HuH-7.5 (cell line): Measurements from ENCODE around the gene PCID2.

Experiments
- DNase-seq: peaks from one replicate; pipeline ENCODE4 v3.0.0; 2011; ENCODE audit warnings: low spot score

The PCID2 gene

DNA sequence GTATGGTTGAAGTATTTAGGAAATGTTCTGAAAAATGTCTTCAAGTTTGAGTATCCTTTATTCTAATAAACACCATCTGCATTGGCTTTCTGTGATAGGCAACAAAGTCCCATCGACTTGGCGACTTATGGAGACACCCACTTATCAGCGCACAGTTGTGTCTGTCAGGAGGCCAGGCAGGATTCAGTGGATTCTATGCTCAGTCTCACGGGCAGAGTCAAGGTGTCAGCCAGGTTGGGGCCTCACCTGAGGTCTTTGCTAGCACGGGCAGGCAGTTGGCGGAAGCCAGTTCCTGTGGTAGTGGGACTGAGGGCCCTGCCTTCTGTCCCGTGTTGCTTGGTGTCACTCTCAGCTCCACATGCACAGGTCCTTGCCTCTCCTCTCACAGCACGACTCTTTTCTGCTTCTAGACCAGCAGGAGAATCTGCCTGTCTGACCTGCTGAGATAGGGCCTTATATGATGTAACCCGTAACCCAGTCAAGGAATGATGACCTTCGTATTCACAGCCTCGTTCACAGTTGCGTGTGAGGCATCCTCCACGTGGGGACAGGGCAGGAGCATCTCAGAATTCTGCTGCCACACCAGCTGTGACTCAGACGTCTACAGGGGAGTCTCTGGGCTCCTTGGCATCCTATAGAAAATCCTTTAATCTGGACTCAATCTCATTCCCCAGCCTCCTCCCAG lies 10.9 kb upstream of the PCID2 start:
- DNase-seq: no peak

DNA sequence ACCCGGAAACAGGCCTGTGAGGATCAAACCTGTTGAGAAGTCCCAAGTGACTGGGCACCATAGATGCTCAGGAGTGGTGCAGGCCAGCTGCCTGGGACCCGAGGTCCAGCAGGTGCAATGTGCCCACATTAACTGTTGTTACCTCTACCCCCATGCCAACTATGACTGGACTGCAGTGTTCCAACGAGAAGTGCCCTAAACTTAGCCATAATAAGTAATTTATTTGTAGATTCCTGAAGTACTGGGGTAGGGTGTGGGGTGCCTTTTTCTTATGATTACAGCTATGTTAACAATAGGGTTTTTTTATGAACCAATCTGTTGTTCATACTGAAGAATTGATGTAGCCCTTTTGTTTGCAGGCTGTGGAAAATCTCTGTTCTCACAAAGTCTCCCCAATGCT lies 10.1 kb upstream of the PCID2 start:
- DNase-seq: no peak

DNA sequence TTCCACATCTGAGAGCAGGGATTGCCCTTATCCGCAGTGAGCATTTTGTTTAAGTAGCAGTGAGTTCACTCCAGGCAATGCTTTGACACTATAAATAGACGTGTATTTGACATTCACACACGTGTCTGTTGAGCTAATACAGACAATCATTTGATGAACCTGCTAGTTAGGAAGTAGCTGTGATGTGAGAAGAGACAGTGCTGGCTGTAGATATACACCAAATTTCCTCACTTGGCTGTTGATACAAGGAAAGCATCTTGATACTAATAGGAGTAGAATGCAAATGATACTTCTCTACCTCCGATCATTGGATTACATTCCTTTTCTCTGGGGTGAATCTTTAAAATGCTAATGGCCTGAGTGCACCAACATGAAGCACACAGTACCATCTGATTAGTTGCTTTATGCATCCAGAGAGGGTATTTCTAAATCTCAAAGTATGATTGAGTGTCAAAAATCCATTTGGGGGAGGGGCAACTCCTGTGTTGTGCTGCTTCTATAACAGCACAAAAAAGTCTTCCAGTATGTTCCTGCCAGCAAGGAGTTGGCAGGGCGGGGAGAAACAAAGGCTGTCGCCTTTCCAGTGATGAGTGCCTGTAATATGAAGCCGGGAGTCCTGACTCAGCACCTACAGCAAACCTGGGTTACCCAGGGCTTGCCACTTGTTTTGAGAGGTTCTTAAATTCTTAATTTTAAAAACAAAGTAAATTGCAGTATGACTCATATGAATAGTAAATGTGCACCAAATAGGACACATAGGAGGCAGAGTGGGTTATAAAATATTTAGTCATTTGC lies 8.0 kb upstream of the PCID2 start:
- DNase-seq: no peak

DNA sequence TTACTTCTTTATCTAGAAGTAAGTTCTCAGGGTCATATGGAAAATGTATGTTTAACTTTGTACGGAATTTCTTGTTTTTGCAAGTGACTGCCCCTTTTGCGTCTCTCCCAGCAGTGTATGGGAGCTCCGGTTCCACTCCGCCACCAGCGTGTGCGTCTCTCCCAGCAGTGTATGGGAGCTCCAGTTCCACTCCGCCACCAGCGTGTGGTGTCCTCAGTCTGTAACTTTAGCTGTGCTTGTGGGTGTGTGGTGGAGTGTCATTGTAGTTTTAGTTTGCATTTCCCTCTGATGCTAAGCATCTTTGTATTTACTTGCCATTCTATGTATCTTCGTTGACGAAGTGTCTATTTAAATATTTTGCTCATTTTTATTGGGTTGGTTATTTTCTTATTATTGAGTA lies 3.3 kb upstream of the PCID2 start:
- DNase-seq: no peak

DNA sequence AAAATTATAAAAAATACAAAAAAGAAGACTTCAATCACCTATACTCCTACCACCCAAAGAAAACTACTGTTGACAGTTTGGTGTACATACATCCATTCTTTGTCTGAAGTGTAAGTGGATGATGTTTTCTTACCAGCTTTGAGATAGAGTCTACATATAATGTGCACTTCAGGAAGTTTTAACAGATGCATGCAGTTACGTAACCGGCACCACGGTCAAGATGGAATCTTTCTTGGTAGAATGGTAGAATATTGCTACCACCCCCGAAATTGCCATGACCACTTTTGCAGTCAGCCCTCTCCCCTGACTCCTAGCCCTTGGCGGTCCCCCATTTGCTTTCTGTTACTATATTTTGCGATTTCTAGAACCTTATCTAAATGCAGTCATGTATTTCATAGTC lies 2.4 kb upstream of the PCID2 start:
- DNase-seq: no peak

DNA sequence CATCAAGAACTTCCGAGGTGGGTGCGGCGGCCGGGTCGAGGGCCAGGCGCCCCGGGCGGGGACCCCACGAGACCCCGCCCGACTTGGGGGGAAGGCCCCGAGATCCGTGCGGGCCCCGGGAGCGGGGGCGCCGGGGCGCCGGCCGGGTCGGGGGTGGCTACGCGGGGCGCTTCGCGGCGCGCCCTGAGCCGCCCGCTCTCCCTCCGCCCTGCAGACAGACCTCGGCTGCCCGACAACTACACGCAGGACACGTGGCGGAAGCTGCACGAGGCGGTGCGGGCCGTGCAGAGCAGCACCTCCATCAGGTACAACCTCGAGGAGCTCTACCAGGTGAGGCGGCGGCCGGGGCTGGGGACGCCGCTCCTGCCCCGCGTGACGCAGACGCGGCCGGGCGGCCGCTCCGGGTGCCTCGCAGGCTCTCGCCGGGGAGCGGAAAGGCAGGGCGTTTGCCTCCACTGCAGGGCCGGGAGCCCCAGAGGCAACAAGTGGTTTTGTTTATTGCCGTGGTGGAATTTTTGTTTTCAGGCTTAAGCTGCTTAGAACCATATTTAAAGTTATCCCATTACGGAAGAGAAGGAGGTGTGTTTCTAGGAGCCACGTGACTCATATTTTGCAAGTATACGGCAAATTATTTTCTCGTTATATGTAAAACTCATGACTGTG lies 1.4 kb upstream of the PCID2 start:
- peak; percentile 26 for DNase-seq

DNA sequence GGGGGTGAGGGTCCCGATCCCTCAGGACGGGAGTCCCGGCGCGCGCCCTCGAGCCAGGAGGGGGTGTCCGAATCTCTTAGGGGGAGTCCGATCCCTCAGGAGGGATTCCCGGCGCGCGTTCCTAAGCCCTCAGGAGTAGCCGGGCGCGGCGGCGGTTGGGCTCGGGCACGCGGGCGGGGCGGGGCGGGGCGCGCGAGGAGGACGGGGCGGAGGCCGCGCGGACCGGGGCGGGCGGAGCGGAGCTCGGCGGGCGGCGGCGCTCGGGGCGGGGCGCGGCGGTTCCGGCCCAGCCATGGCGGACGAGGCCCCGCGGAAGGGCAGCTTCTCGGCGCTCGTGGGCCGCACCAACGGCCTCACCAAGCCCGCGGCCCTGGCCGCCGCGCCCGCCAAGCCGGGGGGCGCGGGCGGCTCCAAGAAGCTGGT lies 878 bp upstream of the PCID2 start, which contains the start of gene CUL4A:
TSS of gene CUL4A (plus strand) at position 278 of the 423 bp plus-strand sequence. CDS start at position 293, 15 bp downstream.
- DNase-seq: peak; percentile 45

DNA sequence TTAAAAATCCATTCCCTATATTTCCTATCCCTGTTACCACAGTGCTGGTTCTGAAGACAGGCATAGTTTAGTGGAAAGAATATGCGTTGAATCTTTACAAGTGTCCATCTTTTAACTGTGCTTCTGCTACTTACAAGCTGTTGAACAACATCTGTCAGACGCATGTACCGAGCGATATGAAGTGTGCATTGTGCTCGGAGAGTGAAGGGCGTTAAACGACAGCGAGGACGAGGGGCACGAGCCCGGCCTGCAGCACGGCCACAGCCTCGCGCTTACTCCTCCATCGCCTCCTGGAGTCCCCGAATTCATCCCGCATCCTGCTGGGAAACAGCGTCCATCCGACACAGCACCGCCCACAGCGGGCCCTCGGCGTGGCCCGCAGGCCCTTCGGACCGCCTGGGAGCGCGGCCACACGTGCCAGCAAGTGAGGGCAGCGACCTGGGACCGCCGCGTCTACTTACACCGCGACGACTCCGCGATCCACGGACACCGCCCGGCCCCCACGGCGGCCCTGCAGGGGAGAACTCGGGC lies 514 bp downstream of the PCID2 start:
- DNase-seq: no peak

DNA sequence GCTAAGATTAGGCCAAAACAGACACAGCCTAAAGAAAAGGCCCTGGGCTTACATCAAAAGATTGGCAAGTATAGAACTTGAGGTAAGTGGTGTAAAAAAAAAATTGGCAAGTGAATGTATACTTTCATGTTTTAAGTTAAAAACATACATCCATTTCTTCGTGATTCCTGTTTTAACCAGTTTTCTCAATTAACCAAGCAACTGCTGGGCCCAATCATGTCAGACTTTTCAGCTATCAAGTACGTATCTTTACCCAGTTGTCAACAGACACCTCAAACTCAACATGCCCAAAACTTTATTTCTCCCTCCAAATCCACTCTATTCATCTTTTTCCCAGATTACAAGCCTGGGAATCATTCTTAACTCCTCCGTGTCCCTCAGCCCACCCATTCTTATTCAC lies 1.0 kb downstream of the PCID2 start:
- no peak for DNase-seq

DNA sequence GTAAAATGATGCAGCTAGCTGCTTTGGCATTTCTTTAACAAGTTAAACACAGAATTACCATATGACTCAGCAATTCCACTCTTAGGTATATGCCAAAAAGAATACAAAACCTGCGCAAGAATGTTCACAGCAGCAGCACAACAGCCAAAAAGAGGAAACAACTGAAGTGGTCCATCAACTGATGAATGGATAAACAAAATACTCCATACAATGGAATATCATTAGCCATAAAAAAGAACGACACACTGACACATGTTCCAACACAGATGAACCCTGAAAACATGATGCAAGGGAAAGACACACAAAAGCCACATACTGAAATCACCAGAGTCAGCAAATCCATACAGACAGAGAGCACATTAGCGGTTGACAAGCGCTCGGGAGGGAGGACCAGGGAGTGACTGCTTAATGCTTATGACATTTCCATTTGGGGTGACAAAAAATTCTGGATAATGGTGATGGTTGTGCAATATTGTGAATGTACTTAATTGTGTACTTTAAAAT lies 3.0 kb downstream of the PCID2 start:
- DNase-seq: no peak

DNA sequence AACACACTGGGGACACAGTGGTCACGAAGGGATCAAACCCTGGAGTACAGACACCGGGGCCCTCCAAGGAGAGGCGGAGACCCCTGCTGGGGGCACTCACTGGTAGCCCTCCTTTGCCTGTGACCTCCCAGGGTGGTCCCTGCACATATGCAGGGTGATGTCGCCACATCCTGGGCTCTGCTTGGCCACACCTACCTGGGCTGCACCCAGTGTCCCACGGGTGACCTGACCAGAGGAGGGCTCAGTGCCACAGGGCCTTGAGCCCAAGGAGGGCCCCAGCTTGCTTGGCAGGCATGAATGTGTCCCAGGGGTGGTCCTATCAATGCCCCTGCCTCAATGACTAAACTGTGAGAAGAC lies 4.1 kb downstream of the PCID2 start:
- no peak for DNase-seq

DNA sequence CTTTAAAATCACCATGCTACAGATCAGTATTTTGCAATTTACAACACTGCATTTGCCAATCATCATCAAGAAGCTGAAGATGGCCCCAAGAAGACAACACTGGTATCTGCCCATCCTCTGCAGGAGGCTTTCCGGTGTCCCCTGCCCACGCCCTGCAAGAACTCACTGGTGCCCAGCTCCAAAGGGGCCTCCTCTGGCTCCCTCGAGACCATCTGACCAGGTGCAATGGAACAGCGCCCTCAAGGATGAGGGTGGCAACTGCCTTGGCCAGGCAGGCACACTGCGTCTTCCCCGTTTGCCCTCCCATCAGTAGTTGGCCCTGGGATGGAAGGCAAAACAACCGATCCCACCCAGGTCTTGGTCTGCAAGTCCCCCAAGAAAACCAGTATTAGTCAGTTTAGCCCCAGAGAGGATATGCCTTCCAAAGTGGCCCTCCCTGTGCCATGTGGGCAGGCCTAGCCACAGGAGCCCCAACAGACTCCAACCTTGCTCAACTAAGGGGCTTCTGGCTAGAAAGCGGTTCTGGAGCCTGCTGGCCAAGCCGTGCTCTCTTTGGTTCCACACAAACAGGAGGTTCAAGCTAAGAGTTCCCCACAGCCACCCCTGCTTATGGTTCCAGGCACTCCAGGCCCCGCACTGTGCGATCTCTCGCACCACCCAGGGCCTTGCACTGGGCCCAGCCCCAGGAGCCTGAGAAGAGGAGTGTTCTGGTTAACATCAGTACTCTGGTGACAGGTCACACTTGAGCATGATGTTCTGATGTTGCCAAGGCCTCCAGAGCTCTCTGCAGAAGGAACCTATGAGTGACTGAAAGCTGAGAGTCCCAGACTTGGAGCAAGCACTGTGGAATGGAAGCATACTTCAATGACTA lies 4.7 kb downstream of the PCID2 start:
- DNase-seq: no peak

DNA sequence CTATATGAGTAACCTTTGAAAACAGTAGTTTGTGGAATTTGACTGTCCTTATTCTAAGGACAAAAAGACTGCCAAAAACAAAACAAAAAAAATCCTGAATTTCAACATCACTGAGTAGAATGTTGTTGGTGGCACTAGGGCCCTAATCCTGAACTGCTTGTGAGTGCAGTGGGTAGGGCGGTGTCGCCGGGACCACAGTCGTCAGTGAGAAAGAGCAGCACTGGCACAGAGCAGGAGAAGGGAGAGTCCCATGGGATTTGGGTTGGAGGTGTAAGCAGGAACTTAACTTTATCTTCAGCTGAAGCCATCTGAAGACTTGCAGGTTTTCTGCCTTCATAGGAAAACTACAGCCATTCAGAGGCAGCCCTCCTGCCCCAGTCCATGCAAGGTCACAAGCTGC lies 5.6 kb downstream of the PCID2 start:
- DNase-seq: no peak

DNA sequence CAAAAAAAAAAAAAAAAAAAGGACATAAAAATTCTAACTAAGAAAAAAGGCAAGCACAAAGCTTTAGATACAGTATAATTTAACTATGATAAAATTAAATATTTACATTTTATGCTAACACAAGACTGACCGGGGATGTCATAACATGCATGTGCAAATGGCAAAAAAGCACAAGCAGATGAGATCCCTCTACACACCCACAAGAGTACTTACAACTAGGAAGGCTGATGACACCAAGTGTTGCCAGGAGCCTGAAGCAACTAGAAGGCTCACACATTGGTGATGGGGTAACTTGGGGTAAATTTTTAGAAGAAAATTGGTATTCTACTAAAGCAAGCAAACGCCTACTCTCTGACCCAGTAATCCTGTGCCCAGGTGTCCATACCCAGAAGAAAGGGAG lies 6.7 kb downstream of the PCID2 start:
- DNase-seq: no peak

DNA sequence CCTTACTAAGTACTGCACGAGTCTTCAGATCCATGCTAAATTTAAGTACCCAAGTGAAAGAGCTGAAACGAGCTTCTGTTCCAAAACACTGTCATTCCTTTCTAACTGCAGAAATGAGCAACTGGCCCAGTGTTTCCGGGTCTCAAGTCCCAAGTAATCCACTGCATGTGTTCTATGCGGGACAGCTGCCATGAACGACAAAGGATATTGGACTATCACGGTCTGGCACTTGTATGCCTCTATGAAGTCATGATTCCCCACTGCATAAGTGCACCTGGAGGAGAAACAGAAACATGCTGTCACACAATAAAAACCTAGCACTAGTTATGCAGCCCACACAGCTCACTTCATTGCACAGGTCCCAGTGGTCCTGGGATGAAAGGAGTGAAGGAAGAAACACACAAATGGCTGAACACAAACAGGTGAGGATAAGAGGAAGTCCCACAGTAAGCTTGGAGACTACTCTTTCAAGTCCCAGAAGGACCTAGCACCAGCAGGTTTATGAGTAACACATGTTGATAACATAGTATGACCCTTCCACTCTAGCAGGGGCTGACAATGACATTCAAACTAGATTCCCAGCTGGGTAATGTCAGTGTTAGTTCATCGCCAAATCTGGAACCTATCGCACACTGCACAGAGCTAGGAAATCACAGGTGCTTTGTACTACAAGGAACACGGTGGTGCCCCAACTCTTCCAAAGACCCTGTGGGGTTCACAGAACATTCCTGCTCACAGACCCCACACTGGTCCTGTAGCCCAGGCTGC lies 11.3 kb downstream of the PCID2 start:
- DNase-seq: no peak

DNA sequence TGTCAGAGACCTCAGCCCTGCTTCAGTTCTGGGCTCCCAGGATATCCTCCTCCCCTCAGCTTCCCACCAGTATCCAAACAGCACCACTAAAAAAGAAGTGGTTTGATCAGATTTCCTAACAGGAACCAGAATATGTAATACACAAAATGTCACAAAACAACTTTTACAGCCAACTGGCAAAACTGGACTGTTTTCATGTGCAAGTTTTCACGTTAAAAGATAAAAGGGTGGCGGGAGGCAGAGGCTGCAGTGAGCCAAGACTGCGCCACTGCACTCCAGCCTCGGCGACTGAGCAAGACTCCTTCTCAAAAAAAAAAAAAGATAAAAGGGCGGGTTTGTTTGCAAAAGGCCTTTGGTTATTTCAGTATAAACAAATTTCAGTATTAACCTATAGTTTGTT lies 13.1 kb downstream of the PCID2 start:
- no peak for DNase-seq

DNA sequence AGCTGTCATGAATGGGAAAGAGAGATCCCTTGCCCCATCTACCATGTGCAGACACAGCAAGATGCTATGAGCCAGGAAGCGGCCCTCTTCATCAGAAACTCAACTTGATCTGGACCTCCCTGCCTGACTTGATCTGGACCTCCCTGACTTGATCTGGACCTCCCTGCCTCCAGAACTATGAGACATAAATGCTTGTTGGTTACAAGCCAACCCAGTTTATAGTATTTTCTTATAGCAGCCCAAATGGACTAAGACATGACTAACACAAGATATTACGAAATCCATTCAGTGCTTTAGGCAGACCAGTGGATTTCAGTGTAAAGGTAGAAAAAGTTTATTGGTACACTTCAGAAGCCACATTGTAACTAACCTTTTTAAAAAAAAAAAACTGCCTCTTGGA lies 15.6 kb downstream of the PCID2 start:
- DNase-seq: no peak

DNA sequence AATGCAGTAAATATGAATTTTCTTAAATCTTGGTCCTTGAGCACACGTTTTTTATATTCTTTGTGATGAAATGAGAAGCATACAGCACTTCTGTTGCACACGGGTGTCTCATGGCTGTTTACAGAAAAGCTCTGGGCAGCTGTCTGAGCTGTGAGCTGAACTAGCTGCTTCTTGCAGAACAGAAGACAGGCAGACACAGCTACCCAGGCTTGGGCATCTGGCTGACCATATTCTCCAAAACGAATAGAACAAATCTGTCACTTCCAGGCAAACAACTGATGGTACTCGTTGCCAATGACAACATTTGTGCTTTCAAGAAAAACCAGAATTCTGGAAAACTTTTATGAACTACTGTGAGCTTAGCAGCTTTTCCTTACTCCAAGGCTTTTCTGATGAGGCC lies 16.2 kb downstream of the PCID2 start:
- DNase-seq: no peak

DNA sequence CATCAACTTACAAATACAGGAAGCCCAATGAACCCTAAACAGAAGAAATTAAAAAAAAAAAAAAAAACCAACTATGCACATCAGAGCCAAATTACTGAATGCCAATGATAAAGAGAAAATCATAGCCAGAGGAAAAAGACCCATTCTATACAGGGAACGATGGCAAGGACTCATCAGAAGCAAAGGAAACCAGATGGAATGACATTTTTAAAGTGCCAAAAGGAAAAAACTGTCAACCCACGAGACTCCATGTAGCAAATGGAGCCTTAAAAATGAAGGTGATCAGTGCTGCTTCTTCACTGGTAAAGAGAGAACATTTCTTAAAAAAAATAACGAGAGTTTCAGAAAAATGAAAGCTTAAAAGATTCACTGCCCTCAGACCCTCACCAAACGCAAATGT lies 18.3 kb downstream of the PCID2 start:
- no peak for DNase-seq

DNA sequence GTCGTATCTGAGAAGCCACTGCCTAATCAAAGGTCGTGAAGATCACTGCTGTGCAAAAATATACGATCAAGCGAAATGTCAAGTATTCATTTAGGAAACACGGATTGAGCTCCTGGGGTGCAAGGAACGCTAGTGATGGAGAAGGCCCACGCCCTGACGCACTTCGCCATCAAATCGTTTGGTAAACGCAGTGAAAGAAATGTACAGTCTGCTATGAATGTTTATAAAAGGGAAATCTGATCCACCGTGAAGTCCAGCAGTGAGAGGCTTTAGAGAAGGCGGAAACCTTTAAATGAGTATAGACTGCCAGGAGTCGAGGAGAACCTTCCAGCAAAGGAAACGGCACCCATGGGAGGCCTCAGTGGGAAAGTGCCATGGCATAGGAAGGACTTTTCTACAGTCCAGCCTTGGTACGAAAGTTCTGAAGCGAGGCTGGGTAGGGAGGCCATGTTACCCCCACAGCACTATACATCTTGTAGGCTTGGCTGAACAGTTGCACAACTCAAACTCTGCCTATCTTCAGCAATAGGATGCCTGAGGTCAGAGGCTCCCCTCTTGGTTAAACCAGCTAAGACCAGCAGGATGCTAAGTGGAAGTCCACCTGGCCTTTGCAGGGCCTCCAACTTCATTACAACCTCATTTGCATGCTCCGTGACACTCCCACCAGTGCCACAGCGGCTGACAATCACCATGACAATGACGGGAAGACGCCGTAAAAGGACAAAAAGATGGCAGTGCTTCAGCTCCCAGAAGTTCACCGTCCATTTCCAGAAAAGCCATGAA lies 20.4 kb downstream of the PCID2 start:
- no peak for DNase-seq
